ENCODE measurements around the gene GASK1A.

DNA sequence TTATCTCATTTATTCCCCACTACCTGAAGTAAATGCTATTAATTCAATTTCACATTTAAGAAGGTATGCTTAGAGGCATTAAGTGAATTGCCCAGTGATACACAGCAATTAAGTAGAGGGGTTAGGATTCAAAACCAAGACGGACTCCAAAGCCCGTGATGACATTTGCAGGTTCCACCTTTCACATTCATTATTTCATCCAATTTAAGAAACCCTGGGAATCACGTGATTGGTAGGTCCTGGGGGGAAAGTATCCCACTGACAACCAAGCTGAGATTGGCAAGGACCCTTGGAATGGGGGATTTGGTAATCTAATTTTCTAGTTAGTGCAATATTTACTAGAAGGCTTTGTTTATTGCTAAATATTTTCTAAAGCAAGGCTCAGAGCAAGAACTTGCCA is 124.9 kb downstream of the GASK1A start:
- TF ChIP-seq CTCF (IDR thresholded peaks at IDR 0.05) (no peak), SIN3A (IDR thresholded peaks at IDR 0.05; ENCODE audit: borderline replicate concordance, insufficient read depth, low read depth, low read length) (no peak)
